GM18873 (cell line): ENCODE measurements around the gene ROPN1.
"Not testable (repeated sequence)": the region's sequence is repeated elsewhere in the genome, so short reads cannot be mapped to it uniquely, and the experiment has no call there.

ENCODE experiments used
- ATAC-seq: cut with Tn5 transposase; IDR thresholded peaks from one replicate; pipeline ENCODE4 v1.9.1; 2021; ENCODE audit warnings: mild to moderate bottlenecking, moderate library complexity, moderate number of reproducible peaks; ENCODE audit not compliant: unreplicated experiment, low FRiP score

ROPN1 gene

DNA sequence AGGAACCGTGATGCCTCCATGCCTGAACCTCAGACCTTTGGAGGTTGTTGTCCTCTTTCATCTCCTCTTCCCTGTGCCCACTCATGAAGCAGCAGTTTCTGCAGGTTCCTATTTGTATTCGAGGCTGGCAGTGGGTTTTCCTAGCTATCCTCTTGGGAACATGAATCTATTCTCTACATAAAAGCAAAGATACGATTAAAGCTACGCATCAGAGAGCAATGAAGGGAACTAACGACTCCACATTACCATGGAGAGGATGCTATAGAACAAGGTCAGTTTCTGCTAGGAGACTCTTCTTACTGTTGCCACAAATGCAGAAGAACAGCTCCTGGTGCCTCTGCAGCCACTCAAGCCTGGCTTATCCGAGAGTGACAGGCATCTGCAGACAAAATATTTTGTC is 9.4 kb upstream of the ROPN1 start:
- ATAC-seq, result not testable (repeated sequence)

DNA sequence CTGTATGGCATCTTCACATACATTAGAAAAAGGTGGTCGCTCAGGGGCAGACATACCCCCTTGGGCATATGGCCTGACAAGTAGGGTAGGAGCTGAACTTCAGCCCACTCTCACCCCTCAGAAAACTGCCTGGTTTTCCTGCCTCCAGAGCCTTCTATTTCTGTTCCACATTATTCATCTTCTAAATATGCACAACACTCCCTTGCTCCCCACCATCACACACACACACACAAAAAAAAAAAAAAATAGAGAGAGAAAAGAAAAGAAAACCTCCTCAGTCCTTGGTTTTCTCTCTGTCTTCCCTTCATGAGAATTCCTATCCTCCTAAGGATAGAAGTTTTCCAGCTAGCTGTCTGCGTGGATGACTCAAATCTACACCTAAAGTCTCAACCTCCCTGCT is 5.6 kb upstream of the ROPN1 start:
- ATAC-seq, result no peak

GRCh38 chr3:123993818-123994217 is 1.9 kb upstream of the ROPN1 start:
- ATAC-seq, result no peak

DNA sequence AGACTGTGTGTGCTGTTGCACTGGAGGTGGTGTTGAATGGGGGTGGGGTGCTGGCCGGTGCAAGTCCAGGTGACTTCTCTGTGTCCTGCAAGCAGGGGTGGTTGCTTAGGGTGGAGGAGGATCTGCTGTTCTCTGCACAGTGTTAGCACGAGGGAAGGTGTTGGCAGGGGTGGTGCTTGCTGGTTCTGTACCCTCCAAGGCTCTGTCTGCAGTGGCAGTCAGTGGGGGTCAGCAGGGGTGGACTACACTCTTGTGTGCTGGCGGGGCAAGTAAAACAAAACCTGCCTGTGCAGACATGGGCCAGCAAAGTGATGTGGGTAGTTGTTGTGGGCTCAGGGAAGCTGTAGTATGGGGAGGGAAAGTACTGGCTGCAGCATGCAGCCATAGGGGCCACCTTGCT is 5.5 kb downstream of the ROPN1 start:
- ATAC-seq, result no peak

- no peak for ATAC-seq
These were observed 7.0 kb downstream of the ROPN1 start for GRCh38 chr3:123984957-123985356.

DNA sequence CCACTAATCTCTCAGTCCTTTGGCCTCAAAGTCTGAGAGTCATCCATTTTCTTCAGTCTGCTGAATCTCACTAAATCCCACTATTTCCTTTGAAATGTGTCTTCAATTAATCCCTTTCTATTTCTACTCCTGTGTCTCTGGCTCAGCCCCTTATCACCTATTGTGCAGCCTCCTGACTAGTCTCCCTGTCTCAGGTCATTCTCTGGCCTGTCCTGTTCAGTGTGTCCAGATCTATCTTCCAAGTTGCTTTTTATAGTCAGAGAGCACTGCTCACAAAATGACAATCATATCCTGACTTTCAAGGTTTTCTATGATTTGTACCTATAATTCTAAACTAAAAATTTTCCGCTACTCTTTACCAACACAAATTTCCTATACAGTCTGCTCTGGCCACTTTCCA is 7.6 kb downstream of the ROPN1 start:
- no peak for ATAC-seq

GRCh38 chr3:123981317-123981716 is 10.6 kb downstream of the ROPN1 start:
- ATAC-seq, result not testable (repeated sequence)

GRCh38 chr3:123980539-123980938 is 11.4 kb downstream of the ROPN1 start:
- ATAC-seq, result no peak

- not testable (repeated sequence) for ATAC-seq
These were observed 12.1 kb downstream of the ROPN1 start for GRCh38 chr3:123979525-123980501.

DNA sequence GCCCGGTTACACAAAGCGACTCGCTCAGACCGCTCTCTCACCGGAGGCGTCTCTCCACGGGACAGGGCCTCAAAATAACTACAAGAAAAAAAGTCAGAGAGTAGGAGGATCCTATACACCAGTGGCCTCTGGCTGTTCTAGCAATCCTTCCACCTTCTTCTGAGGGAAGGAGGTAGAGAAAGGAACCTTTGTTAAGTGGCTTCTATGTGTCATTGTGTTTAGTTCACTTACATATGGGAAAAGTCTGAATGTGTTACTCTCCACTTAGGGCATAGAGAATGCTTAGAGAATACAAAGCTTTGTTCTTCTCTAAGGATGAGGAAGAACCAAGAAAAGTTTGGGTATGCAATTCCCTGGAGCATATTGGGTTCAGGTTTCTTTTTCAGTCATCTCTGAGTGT is 15.0 kb downstream of the ROPN1 start:
- ATAC-seq, result not testable (repeated sequence)

DNA sequence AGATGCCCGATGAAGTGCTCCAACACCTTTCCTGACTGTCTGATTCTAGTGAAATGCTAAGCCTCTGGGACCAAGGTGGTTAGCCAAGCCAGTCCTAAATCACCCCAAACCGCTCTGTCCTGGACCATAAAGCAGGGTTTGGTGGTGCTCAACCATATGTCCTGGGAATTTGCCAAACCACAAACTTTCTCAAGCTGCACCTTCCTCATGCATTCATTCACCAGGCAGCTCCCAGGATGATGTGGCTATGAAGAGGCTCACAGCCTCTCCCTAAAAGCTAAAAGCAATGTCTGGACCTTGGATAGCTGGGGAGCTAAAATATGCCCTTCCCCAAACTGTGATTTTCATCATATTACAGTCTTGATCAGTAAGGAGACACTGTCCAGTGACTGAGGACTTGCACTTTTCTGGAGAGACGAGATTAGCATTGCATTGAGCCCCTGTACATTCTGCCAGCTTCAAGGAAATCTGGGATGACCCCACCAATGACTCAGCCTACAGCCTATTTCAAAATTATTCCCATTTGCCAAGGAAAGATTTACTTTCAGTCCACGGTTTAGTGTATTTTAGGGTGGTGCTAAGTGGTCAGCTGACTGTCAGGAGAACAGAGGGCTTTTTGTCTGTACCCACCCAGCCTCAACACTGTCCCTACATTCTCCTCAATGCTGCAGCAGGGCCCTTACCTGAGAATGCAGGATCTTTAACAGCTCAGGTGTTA is 15.6 kb downstream of the ROPN1 start:
- ATAC-seq, result not testable (repeated sequence)

- ATAC-seq, result not testable (repeated sequence)
These were observed 16.9 kb downstream of the ROPN1 start for GRCh38 chr3:123975030-123975429.

DNA sequence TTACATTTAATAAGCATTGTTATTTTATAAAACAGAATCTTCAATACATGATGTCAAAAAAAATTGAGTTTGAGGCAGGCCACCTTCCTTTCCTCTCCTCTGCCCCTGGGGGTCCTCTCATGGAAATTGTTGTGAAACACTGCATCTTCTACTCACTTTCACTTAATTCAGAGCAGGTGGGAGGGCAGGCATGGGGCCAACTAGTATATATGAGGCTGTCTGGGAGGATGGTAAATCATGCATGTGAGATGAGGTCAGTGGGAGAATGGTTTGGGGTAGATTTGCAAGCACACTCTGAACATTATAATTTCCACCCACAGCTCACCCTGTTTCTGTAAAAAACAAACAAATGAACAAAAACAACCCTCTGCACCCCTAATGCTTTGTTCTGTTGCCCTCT is 20.5 kb downstream of the ROPN1 start:
- no peak for ATAC-seq

- not testable (repeated sequence) for ATAC-seq
These were observed 24.7 kb downstream of the ROPN1 start for GRCh38 chr3:123967260-123967659.

GRCh38 chr3:123966799-123967198 is 25.1 kb downstream of the ROPN1 start:
- ATAC-seq, result peak; percentile 55

- ATAC-seq, result not testable (repeated sequence)
These were observed 27.1 kb downstream of the ROPN1 start for GRCh38 chr3:123964793-123965192.

DNA sequence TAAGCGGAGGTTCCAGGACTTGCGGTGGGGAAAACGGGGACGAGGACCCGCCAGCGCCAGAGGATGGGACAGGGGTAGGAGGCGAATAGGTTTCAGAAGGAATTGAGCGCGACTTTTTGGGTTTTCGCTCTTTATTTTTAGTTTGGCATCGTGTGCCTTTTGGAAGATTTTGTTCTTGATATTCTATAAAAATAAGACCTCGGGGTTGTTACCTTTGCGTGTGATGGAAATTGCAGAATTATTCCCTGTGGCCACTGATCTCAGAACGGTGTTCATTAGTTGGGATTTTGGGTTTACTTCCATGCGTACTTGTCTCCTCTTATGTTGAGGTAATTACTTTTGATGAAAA is 30.4 kb downstream of the ROPN1 start:
- ATAC-seq, result no peak

GRCh38 chr3:123960781-123961507 is 31.0 kb downstream of the ROPN1 start, which contains the start of gene CCDC14:
Gene CCDC14 (minus strand): TSS chr3:123961229. CDS start chr3:123961173, 56 bp downstream.
- peak; percentile 64 for ATAC-seq

- no peak for ATAC-seq
These were observed 38.2 kb downstream of the ROPN1 start for GRCh38 chr3:123953735-123954134.

- no peak for ATAC-seq
These were observed 38.9 kb downstream of the ROPN1 start for GRCh38 chr3:123952844-123953520.
